B cell (primary cell): ENCODE data around the gene GTSF1L.

ENCODE experiments used
- CTCF ChIP-seq: fragments of 200-600 bp; IDR thresholded peaks from one replicate; pipeline ENCODE4 v1.8.0; 2022; ENCODE audit warnings: antibody characterized with exemption, mild to moderate bottlenecking
- EZH2 ChIP-seq: IDR thresholded peaks from 2 replicates; pipeline ENCODE4 v1.6.1; 2012; ENCODE audit warnings: borderline replicate concordance, low read depth, mild to moderate bottlenecking, moderate library complexity, low read length; ENCODE audit not compliant: insufficient read depth, poor library complexity, severe bottlenecking

DNA sequence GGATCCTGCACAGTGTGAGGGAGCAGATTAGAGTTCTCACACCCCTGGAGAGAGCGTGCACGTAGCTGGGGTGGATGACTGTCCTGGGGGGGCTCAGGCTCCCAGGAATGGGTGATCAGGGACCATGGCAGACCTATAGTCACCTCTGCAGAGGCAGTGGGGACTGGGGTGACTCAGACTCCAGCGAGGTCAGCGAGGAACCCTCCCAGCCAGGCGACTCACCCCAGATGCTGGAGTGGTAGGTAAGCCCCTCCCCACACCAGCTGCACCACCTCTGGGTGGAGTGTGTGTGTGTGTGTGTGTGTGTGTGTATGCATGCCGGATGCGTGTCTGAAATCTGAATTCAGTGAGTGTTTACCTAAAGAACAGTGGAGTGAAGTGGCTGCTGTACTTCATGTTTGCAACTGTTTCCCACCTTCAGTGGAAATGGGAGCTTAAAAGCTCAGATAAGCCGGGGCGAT is 17.4 kb upstream of the GTSF1L start:
- TF ChIP-seq CTCF: no peak
- no peak for TF ChIP-seq EZH2
